Measurements from ENCODE around the gene HFE. TPM values are rescaled to one million over a fixed set of nuclear protein-coding genes. Genes with fewer than 3 reads are reported as not detected.
"Not testable (repeated sequence)": the region's sequence is repeated elsewhere in the genome, so short reads cannot be mapped to it uniquely, and the experiment has no call there.

The HFE gene
- total RNA-seq, 4 donors from 2014 or later, result 5.3 to 10.7 (median 8.8) TPM

DNA sequence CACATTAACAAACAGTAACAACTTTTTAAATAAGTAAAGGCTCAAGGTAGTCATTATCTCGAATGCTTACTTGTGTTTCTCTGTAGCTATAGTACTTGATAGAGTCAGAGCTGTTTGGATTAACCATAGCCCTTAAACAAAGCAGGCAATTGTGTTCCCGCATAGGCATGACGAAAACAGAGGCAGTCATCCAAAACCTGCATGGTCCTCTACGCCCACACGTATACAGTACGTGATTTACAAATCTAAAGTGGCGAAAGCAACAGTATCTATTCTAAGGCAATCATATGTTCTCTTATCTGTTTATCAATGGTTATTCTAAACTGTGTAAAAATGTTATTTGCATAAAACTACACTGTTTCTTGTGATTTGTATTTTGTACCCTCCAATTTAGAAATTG lies 31.8 kb downstream of the HFE start:
- no peak for DNase-seq (ENCODE audit: low spot score)
- TF ChIP-seq, protein P1, sequence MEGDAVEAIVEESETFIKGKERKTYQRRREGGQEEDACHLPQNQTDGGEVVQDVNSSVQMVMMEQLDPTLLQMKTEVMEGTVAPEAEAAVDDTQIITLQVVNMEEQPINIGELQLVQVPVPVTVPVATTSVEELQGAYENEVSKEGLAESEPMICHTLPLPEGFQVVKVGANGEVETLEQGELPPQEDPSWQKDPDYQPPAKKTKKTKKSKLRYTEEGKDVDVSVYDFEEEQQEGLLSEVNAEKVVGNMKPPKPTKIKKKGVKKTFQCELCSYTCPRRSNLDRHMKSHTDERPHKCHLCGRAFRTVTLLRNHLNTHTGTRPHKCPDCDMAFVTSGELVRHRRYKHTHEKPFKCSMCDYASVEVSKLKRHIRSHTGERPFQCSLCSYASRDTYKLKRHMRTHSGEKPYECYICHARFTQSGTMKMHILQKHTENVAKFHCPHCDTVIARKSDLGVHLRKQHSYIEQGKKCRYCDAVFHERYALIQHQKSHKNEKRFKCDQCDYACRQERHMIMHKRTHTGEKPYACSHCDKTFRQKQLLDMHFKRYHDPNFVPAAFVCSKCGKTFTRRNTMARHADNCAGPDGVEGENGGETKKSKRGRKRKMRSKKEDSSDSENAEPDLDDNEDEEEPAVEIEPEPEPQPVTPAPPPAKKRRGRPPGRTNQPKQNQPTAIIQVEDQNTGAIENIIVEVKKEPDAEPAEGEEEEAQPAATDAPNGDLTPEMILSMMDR (IDR thresholded peaks at IDR 0.05), result no peak
- ATAC-seq (ENCODE audit: low FRiP score), result no peak

DNA sequence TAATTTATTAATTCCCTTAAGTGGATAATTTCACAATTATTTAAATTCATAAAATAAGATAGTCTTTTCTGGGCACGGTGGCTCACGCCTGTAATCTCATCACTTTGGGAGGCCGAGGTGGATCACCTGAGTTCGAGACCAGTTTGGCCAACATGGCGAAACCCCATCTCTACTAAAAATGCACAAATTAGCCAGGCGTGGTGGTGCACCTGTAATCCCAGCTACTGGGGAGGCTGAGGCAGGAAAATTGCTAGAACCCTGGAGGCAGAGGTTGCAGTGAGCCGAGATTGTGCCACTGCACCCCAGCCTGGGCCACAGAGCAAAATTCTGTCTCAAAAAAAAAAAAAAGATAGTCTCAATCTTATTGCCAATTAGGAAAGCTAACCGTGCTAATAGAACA lies 32.9 kb downstream of the HFE start:
- not testable (repeated sequence) for DNase-seq (ENCODE audit: low spot score); ATAC-seq (ENCODE audit: low FRiP score)

DNA sequence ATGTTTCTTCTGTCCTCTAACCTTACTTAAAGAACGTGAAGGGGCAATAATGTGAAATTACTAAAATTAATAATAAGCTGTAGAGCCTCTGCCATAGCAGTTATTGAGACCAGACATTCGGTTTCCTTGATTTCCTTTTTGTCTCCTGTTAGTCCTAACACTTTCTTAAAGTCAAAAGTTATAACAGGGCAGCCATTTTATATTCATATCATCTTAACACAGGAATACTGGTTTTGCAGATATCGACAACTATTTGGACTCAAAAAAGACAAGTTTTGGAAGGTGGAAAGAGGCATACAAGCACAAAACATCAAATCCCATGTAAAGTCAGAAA lies 33.5 kb downstream of the HFE start:
- DNase-seq (ENCODE audit: low spot score), result no peak
- no peak for ATAC-seq (ENCODE audit: low FRiP score)
- TF ChIP-seq, protein P1 (IDR thresholded peaks at IDR 0.05), result no peak

DNA sequence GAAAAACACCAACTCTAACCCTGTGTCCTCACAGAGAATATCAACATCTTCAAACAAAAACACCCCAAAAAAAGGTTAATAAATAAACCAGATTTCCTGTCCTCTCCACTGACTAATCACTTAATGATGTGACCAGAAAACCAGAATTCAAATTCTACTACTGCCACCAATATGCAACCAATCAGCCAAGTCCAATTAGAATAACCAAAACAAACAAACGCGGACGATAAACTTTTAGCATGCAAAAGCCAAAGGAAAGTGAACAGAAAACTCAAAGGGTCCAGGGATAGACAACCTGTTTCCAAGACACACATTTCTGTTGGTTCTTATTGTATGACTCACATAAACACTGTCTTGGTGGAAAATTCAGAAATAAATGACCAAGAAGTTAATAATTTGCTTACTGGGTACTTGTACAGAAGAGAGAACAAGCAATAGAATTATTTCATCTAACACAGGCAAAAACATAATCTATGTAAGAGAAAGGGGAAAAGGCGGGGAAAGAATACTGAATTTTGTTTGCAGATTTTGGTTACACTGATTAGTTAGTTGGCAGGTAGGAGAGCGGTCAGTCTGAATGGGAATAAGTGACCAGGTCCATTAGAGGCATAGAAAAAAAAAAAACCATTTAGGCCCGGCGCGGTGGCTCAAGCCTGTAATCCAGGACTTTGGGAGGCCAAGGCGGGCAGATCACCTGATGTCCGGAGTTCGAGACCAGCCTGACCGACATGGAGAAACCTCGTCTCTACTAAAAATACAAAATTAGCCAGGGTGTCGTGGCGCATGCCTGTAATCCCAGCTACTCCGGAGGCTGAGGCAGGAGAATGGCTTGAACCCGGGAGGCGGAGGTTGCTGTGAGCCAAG lies 34.1 kb downstream of the HFE start:
- DNase-seq (ENCODE audit: low spot score) (no peak), ATAC-seq (ENCODE audit: low FRiP score) (no peak)
- TF ChIP-seq, protein P1 (IDR thresholded peaks at IDR 0.05), result no peak

DNA sequence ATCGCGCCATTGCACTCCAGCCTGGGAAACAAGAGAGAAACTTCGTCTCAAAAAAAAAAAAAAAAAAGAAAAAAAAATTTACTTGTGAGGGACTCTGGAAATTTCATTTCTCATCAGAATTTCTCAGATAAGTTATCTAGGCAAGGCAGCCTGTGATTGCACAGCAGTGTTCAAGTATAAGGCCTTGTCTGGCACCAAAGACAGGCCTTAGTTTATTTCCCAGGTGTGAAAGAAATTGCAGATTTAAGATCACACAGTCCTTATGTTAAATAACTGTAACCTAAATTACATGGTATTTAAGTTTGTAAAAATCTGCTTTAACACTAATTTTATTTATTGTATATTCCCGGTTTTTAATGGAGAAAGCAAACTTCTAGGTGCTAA lies 34.8 kb downstream of the HFE start:
- no peak for ATAC-seq (ENCODE audit: low FRiP score)
- no peak for DNase-seq (ENCODE audit: low spot score)
- TF ChIP-seq, protein P1 (IDR thresholded peaks at IDR 0.05), result no peak

DNA sequence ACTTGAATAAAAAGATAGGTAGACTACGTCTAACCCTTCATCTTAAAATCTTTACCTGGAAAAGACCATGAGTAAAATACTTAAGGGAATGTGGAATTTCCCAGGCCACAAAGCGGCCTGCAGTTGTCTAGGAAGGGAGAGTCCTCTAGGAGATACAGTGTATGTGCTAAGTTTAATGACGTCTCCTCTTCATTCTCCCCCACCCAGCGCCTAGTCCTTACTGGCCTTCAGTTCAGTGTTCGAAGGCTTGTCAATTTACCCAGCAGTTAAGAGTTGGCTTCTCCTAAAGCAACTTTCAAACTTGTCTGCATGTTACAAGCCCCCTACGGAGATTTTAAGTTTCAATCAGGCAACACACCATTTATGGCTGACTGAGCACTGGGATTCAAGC lies 35.2 kb downstream of the HFE start:
- TF ChIP-seq, protein P1 (IDR thresholded peaks at IDR 0.05), result no peak
- DNase-seq (ENCODE audit: low spot score) (no peak), ATAC-seq (ENCODE audit: low FRiP score) (no peak)

DNA sequence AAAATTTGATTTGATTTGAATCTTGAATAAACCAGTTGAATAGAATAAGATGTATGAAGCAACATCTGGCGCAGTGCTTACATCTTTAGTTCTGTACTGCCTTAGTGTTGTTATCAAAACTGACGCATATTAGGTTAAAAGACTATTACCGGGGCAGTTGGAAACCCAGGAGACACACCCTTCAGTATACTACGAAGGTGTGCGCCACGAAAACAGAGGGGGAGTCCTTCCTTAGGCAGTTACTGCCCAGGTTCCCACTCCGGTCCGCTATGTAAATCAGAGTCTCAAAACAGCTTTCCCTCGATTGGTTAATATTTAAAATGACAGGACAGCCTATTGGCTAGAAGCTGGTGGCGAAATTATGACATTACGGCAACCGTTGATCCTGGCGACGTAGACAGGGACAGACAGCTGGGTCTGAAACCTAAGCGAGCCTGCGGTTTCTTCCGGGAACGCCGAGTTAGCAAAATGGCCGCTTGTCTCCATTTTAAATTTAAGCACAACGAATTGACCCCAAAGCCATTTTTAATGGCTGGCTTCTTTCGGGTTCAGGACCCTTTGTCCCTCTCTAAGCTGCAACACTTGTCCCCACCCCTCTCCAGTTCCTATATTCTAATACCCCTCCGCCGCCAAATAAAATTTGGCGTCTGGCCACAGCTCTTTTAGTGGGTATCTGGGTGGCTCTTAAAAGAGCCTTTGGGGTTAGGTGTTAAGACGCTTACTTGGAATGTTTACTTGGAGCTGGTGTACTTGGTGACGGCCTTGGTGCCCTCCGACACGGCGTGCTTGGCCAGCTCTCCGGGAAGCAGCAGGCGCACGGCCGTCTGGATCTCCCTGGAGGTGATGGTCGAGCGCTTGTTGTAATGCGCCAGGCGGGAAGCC lies 35.8 kb downstream of the HFE start:
- peak; percentile 86 for DNase-seq (ENCODE audit: low spot score)
- ATAC-seq (ENCODE audit: low FRiP score), result peak; percentile 62
- TF ChIP-seq, protein P1 (IDR thresholded peaks at IDR 0.05), result no peak

Data from omental fat pad (tissue), 4 donors.